HEK293T (cell line): ENCODE data around the gene CNTLN.

Experiments
- ARNT ChIP-seq: fragments of 450-650 bp; IDR thresholded peaks from 2 replicates; pipeline ENCODE4 v1.6.1; 2017; ENCODE audit warnings: mild to moderate bottlenecking
- BHLHE40 ChIP-seq: fragments of 450-650 bp; IDR thresholded peaks from 2 replicates; pipeline ENCODE4 v1.6.1; 2016; ENCODE audit warnings: mild to moderate bottlenecking, moderate library complexity, borderline replicate concordance
- ELF4 ChIP-seq: fragments of 450-650 bp; IDR thresholded peaks from 2 replicates; pipeline ENCODE4 v1.6.1; 2017; ENCODE audit warnings: antibody characterized with exemption
- FOXA1 ChIP-seq: fragments of 450-650 bp; IDR thresholded peaks from 2 replicates; pipeline ENCODE4 v1.6.1; 2016; ENCODE audit warnings: mild to moderate bottlenecking
- FOXK2 ChIP-seq: fragments of 450-650 bp; IDR thresholded peaks from 2 replicates; pipeline ENCODE4 v1.6.1; 2016; ENCODE audit warnings: mild to moderate bottlenecking
- HDGF ChIP-seq: fragments of 450-650 bp; IDR thresholded peaks from 2 replicates; pipeline ENCODE4 v1.6.1; 2017; ENCODE audit warnings: antibody characterized with exemption, borderline replicate concordance
- LEF1 ChIP-seq: fragments of 450-650 bp; IDR thresholded peaks from 2 replicates; pipeline ENCODE4 v1.6.1; 2017; ENCODE audit warnings: mild to moderate bottlenecking, borderline replicate concordance
- SP1 ChIP-seq: fragments of 450-650 bp; IDR thresholded peaks from 2 replicates; pipeline ENCODE4 v1.6.1; 2017
- SUZ12 ChIP-seq: fragments of 450-650 bp; IDR thresholded peaks from 2 replicates; pipeline ENCODE4 v1.6.1; 2016; ENCODE audit warnings: mild to moderate bottlenecking

- TF ChIP-seq FOXA1 (no peak), BHLHE40 (no peak), ARNT (no peak), HDGF (no peak), LEF1 (no peak), FOXK2 (no peak), ELF4 (no peak), SP1 (no peak), SUZ12 (no peak)
Observed at GRCh38 chr9:17171309-17172094, 36.7 kb downstream of the CNTLN start.
